ES-I3 (cell line): Measurements from ENCODE around the gene FAM149B1.
"Not testable (repeated sequence)": the region's sequence is repeated elsewhere in the genome, so short reads cannot be mapped to it uniquely, and the experiment has no call there.

ENCODE experiments used
- H3K36me3 ChIP-seq: 2 replicates; pipeline ENCODE4 v1.6.1; 2013; ENCODE audit warnings: mild to moderate bottlenecking, low read length, control low read depth, moderate library complexity; ENCODE audit not compliant: insufficient read depth
- H3K4me1 ChIP-seq: 2 replicates; pipeline ENCODE4 v1.6.1; 2013; ENCODE audit warnings: mild to moderate bottlenecking, control low read depth, low read length; ENCODE audit not compliant: insufficient read depth
- H3K9ac ChIP-seq: 2 replicates; pipeline ENCODE4 v1.6.1; 2013; ENCODE audit warnings: low read depth, mild to moderate bottlenecking, low read length, moderate library complexity
- H3K9me3 ChIP-seq: 2 replicates; pipeline ENCODE4 v1.6.1; 2013; ENCODE audit warnings: mild to moderate bottlenecking, low read length, moderate library complexity; ENCODE audit not compliant: control insufficient read depth, insufficient read depth

The FAM149B1 gene

GRCh38 chr10:73258612-73259011 is 90.7 kb downstream of the FAM149B1 start:
- H3K4me1 ChIP-seq, H3K36me3 ChIP-seq, H3K9ac ChIP-seq: not testable (repeated sequence)

GRCh38 chr10:73261362-73261995 is 93.6 kb downstream of the FAM149B1 start:
- Histone ChIP-seq H3K9me3 (peaks cover 7% of the 10 kb centered on the region), H3K9ac (no peak overlapping the region), H3K4me1 (no peaks in the 10 kb centered on the region), H3K36me3 (no peaks in the 10 kb centered on the region)

More at GRCh38 chr10:73258612-73259011, 90.7 kb downstream of the FAM149B1 start:
- not testable (repeated sequence) for H3K9me3 ChIP-seq

DNA sequence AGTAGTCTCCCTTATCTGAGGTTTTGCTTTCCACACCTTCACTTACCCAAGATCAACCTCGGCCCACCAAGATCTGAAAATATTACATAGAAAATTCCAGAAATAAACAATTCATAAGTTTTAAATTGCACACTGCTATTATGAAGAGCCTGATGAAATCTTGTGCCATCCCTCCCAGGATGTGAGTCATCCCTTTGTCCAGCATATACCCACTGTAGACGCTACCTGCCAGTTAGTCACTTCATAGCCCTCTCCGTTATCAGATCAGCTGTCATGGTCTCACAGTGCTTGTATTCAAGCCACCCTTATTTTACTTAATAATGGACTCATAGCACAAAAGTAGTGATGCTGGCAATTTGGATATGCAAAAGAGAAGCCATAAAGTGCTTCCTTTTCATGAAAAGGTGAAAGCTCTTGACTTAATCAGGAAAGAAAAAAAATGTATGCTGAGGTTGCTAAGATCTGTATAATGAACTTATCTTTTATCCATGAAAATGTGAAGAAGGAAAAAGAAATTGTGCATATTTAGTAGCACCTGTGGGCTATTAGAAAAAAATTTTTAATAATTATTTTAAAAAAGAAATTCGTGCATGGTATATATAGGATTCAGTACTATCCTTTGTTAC is 94.3 kb downstream of the FAM149B1 start:
- no peak overlapping the region for H3K9ac ChIP-seq
- no peaks in the 10 kb centered on the region for H3K36me3 ChIP-seq
- H3K4me1 ChIP-seq: no peaks in the 10 kb centered on the region
- peaks cover 7% of the 10 kb centered on the region for H3K9me3 ChIP-seq

DNA sequence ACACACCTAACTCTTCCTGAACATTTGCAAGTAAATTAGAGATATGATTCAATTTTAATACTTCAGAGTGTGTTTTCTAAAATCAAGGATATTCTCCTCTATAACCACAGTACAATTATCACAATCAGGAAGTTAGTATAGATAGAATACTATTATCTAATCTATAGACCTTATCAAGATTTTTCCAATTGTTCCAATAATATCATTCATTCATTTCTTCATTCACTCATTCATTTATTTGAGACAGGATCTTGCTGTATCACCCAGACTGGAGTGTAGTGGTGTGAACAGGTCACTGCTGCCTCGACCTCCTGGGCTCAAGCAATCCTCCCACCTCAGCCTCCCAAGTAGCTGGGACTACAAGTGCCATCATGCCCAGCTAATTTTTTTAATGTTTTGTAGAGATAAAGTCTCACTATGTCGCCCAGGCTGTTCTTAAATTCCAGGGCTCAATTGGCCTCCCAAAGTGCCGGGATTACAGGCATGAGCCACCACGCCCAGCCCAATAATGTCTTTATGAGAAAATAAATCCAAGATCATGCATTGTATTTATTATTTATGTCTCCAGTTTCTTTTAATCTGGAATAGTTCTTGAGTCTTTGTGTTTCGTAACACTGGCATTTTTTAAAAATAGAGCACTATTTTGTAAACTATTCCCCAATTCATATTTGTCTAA is 95.1 kb downstream of the FAM149B1 start:
- peaks cover 7% of the 10 kb centered on the region for H3K9me3 ChIP-seq
- no peaks in the 10 kb centered on the region for H3K36me3 ChIP-seq
- no peak overlapping the region for H3K9ac ChIP-seq
- no peaks in the 10 kb centered on the region for H3K4me1 ChIP-seq

DNA sequence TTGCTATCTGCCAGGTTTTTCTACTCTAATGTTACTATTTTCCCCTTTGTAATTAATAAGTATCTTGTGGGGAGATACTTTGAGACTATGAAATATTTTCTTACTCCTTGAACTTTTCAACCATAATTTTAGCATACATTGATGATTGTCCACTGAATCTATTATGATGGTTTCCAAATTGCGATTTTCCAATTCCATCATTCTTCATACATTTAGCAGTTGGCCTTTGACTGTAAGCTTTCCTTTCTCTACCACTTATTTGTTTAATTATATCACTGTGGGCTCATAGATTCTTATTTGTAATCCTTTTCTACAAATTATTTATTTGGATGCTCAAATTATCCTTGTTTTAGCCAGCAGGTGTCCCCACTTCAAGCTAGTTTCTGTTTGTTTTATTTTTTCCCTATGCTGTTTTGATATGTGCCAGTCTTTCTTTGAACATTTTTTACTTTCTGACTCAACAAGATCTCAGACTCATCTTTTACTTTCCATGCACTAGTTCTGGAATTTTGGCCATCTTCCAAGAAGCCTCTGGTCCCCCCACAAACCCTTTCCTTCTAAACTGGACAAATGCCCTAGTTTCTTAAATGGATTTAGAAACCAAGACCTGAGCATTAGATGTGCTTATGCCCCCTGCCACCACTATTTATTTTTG is 95.9 kb downstream of the FAM149B1 start:
- Histone ChIP-seq H3K4me1 (no peaks in the 10 kb centered on the region), H3K36me3 (no peaks in the 10 kb centered on the region), H3K9ac (no peak overlapping the region), H3K9me3 (peaks cover 6% of the 10 kb centered on the region; the same call in 1 of the 2 replicates)

DNA sequence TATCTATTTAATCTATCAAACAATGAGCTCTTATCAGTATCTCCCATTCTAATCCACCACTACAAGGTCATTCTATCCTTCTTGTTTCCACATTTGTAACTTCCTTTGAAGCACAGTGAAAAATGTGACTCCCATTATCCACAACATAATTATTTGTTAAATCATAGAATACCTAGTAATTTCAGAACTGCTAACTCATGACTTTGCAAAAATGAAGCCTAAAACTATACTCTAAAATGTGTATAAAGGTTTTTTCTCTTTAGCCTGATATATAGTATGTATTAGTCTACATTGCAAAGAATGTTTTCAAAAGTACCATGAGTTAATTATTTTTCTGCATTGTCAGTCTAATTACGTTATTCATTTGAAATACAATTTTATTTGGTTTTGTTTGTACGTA is 96.5 kb downstream of the FAM149B1 start:
- no peaks in the 10 kb centered on the region for H3K4me1 ChIP-seq
- no peaks in the 10 kb centered on the region for H3K36me3 ChIP-seq
- H3K9me3 ChIP-seq: no peaks in the 10 kb centered on the region
- no peak overlapping the region for H3K9ac ChIP-seq

DNA sequence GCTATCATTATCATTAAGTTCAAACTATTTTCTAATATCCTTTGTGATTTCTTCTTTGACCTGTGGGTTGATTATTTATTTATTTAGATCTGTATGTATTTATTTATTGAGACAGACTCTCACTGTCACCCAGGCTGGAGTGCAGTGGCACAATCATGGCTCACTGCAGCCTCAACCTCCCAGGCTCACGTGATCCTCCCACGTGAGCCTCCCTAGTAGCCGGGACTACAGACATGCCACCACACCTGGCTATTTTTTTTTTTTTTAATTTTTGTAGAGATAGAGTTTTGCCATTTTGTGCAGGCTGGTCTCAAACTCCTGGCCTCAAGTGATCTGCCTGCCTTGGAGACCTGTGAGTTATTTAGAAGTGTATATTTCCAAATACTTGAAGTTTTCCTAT is 113.2 kb downstream of the FAM149B1 start:
- Histone ChIP-seq H3K36me3 (no peaks in the 10 kb centered on the region), H3K9ac (no peak overlapping the region), H3K9me3 (no peaks in the 10 kb centered on the region), H3K4me1 (no peaks in the 10 kb centered on the region)

DNA sequence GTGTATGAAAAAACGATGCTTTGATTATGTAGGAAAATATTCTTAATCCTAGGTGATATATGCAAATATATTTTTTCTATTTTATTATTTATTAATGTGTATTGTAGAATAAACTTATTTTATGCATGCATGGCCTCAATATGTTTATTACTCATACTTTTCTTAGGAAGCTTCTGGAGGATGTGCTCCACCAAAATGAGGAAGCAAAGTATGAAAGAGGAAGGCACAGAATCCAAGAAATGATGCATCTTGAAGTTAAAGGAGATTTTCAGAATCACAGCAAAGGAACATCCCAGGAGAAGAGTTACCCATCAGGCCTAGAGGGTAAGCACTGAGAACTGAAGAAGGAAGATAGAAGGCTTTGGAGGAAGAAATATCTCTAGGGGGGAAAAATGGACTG is 119.5 kb downstream of the FAM149B1 start:
- Histone ChIP-seq H3K9ac (no peak overlapping the region), H3K9me3 (no peaks in the 10 kb centered on the region), H3K4me1 (no peaks in the 10 kb centered on the region), H3K36me3 (no peaks in the 10 kb centered on the region)

DNA sequence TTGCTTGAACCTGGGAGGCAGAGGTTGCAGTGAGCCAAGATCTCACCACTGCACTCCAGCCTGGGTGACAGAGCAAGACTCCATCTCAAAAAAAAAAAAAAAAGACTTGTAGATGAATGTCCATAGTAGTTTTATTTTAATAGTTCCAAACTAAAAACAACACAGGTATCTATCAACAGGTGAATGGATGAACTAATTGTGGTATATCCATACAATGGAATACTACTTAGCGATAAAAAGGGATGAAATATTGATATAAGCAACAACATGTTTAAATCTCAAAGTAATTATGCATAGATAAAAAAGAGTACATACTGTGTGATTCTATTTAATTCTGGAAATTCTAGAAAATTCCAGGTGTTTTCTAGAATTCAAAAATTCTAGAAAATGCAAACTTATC is 122.0 kb downstream of the FAM149B1 start:
- Histone ChIP-seq H3K4me1 (no peaks in the 10 kb centered on the region), H3K9me3 (no peaks in the 10 kb centered on the region), H3K36me3 (no peaks in the 10 kb centered on the region), H3K9ac (no peak overlapping the region)

- Histone ChIP-seq H3K9ac (no peak overlapping the region), H3K36me3 (no peaks in the 10 kb centered on the region), H3K9me3 (no peaks in the 10 kb centered on the region), H3K4me1 (no peaks in the 10 kb centered on the region)
These were observed 125.5 kb downstream of the FAM149B1 start for GRCh38 chr10:73293461-73293860.
